Measurements from ENCODE around the gene FAM227B. TPM values are rescaled to one million over a fixed set of nuclear protein-coding genes. Genes with fewer than 3 reads are reported as not detected.

The FAM227B gene
- total and polyA plus RNA-seq, 2 donors (not counting 1 experiment from before 2014, with no cell fraction given), result 2.7 to 9.7 TPM

DNA sequence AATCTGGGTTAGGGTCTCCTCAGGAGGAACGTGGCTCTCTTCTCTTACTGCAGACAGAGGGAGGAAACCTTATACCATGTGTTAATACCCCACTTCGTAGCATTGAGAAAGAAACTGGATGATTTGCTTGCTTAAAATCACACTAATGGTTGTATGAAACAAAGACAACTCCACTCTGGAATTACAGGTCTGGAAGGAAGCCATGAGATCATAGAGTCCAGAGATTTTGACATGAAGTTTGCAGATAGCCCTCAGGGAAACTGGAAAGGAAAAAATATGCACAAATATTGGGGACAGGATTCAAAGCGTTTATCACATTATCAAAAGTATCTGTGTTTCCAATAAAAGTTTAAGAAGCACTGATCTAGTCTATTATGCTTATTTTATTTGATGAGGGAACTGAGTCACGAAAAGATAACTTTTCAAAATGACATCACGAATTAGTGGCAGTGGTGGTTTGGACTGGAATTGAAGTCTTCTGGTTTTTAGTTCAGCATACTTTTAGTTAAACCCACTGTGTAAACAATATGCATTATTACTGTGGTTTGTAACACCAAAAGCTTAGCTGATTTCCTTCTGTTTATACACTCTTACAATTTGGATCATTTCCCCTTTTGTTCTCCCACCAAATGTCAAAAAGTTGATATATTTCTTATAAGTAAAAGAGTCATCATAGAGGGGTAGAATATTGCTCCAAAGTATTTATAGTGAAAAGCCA is 180.8 kb downstream of the FAM227B start:
- no peaks in the 10 kb centered on the region for H3K36me3 ChIP-seq (ENCODE audit: control insufficient read depth, insufficient read depth, low read length)
- no peak overlapping the region for H3K4me2 ChIP-seq (ENCODE audit: extremely low read depth, insufficient read depth, low read length)
- peaks cover 2% of the 10 kb centered on the region for H4K20me1 ChIP-seq (ENCODE audit: control insufficient read depth, extremely low read depth, insufficient read depth, low read length)
- no peak overlapping the region for H2AFZ ChIP-seq (ENCODE audit: low read length)
- no peaks in the 10 kb centered on the region for H3K27me3 ChIP-seq (ENCODE audit: control insufficient read depth, insufficient read depth, low read length)
- peaks cover 17% of the 10 kb centered on the region for H3K79me2 ChIP-seq (ENCODE audit: control insufficient read depth, insufficient read depth, low read length)
- H3K4me1 ChIP-seq (ENCODE audit: control insufficient read depth, extremely low read depth, insufficient read depth, low read length), result peaks cover 6% of the 10 kb centered on the region
- no peaks in the 10 kb centered on the region for H3K9me3 ChIP-seq (ENCODE audit: control insufficient read depth, insufficient read depth, low read depth, low read length)
- DNase-seq (ENCODE audit: low read depth in 2 of 2), result peak in 1 of 2 donors; percentile 80
- no peak overlapping the region for H3K9ac ChIP-seq (ENCODE audit: insufficient read depth, low read length)
- no peak overlapping the region for H3K27ac ChIP-seq (ENCODE audit: insufficient read depth, low read length)
- TF ChIP-seq, protein P1, sequence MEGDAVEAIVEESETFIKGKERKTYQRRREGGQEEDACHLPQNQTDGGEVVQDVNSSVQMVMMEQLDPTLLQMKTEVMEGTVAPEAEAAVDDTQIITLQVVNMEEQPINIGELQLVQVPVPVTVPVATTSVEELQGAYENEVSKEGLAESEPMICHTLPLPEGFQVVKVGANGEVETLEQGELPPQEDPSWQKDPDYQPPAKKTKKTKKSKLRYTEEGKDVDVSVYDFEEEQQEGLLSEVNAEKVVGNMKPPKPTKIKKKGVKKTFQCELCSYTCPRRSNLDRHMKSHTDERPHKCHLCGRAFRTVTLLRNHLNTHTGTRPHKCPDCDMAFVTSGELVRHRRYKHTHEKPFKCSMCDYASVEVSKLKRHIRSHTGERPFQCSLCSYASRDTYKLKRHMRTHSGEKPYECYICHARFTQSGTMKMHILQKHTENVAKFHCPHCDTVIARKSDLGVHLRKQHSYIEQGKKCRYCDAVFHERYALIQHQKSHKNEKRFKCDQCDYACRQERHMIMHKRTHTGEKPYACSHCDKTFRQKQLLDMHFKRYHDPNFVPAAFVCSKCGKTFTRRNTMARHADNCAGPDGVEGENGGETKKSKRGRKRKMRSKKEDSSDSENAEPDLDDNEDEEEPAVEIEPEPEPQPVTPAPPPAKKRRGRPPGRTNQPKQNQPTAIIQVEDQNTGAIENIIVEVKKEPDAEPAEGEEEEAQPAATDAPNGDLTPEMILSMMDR (conservative IDR thresholded peaks at IDR 0.05 in 1 of 2, IDR thresholded peaks at IDR 0.05 in 1 of 2; ENCODE audit: low read depth in 1 of 2, low read length in 2 of 2), result no peak
- no peak for TF ChIP-seq EZH2 (IDR thresholded peaks at IDR 0.05; ENCODE audit: low read length, missing control alignments)
- H3K4me3 ChIP-seq (replicated peaks in 1 of 4; ENCODE audit: control extremely low read depth in 1 of 4, insufficient read depth in 1 of 4, low read depth in 3 of 4, low read length in 4 of 4), result no peak overlapping the region

DNA sequence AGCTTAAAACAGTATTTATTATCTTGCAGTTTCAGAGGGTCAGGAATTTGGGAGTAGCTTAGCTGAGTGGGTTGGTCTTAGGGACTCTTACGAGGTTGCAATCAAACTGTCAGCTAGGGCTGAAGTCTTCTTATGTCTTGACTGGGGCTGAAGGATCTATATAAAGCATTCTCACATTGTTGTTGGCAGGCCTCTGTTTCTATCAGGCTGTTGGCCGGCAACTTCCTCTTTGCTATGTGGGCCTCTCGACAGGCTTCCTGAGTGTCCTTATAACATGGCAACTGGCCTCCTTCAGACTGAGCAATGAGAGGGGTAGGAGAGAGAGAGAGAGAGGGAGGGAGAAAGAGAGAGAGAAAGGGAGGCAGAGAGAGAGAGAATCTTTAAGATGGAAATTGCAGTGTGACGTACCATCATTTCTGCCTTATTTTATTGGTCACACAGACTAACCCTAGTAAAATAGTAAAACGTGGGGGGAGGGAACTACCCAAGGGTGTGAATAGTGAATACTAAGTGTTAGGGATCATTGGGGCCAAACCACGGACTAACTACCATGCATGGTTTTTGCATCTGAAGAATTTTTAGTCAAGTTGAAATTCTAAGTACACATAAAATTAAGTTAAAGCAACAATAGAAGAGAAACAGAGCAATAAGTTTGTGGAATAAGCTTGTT is 181.5 kb downstream of the FAM227B start:
- H3K4me1 ChIP-seq (ENCODE audit: control insufficient read depth, extremely low read depth, insufficient read depth, low read length), result peaks cover 6% of the 10 kb centered on the region
- H3K4me2 ChIP-seq (ENCODE audit: extremely low read depth, insufficient read depth, low read length), result peak overlapping the region; percentile 23
- H4K20me1 ChIP-seq (ENCODE audit: control insufficient read depth, extremely low read depth, insufficient read depth, low read length), result peaks cover 2% of the 10 kb centered on the region
- peaks cover 18% of the 10 kb centered on the region for H3K79me2 ChIP-seq (ENCODE audit: control insufficient read depth, insufficient read depth, low read length)
- DNase-seq (ENCODE audit: low read depth in 2 of 2), result peak in 1 of 2 donors; percentile 32
- no peak overlapping the region for H3K9ac ChIP-seq (ENCODE audit: insufficient read depth, low read length)
- no peaks in the 10 kb centered on the region for H3K36me3 ChIP-seq (ENCODE audit: control insufficient read depth, insufficient read depth, low read length)
- TF ChIP-seq, protein P1 (conservative IDR thresholded peaks at IDR 0.05 in 1 of 2, IDR thresholded peaks at IDR 0.05 in 1 of 2; ENCODE audit: low read depth in 1 of 2, low read length in 2 of 2), result no peak
- no peak overlapping the region for H2AFZ ChIP-seq (ENCODE audit: low read length)
- H3K27me3 ChIP-seq (ENCODE audit: control insufficient read depth, insufficient read depth, low read length), result no peaks in the 10 kb centered on the region
- no peak overlapping the region for H3K4me3 ChIP-seq (replicated peaks in 1 of 4; ENCODE audit: control extremely low read depth in 1 of 4, insufficient read depth in 1 of 4, low read depth in 3 of 4, low read length in 4 of 4)
- no peaks in the 10 kb centered on the region for H3K9me3 ChIP-seq (ENCODE audit: control insufficient read depth, insufficient read depth, low read depth, low read length)
- H3K27ac ChIP-seq (ENCODE audit: insufficient read depth, low read length), result no peak overlapping the region

DNA sequence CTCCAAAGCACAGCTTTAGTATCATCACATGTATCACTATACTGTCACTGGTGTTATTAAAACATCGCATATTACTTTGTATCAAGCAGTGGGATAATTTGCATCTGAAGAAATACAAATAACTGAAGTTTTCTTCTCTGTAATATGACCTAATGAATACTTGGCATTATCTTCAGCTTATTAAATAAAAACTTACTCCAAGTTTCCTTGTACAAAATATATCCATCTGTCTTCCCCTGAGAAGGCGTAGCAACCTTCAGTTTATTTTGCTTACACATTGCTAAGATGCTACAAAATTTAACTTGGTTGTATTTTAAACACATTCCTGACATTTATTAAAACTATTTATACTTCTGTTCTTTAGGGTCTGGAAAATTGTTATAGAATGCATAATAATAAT is 183.9 kb downstream of the FAM227B start:
- H3K4me1 ChIP-seq (ENCODE audit: control insufficient read depth, extremely low read depth, insufficient read depth, low read length), result peaks cover 6% of the 10 kb centered on the region
- H3K9ac ChIP-seq (ENCODE audit: insufficient read depth, low read length), result no peak overlapping the region
- TF ChIP-seq, protein P1 (conservative IDR thresholded peaks at IDR 0.05 in 1 of 2, IDR thresholded peaks at IDR 0.05 in 1 of 2; ENCODE audit: low read depth in 1 of 2, low read length in 2 of 2), result no peak
- TF ChIP-seq EZH2 (IDR thresholded peaks at IDR 0.05; ENCODE audit: low read length, missing control alignments), result no peak
- H3K4me3 ChIP-seq (replicated peaks in 1 of 4; ENCODE audit: control extremely low read depth in 1 of 4, insufficient read depth in 1 of 4, low read depth in 3 of 4, low read length in 4 of 4), result peak overlapping the region in 1 of 4 experiments; percentile 17
- no peaks in the 10 kb centered on the region for H3K9me3 ChIP-seq (ENCODE audit: control insufficient read depth, insufficient read depth, low read depth, low read length)
- no peaks in the 10 kb centered on the region for H3K36me3 ChIP-seq (ENCODE audit: control insufficient read depth, insufficient read depth, low read length)
- H3K27ac ChIP-seq (ENCODE audit: insufficient read depth, low read length), result no peak overlapping the region
- DNase-seq (ENCODE audit: low read depth in 2 of 2), result no peak
- H2AFZ ChIP-seq (ENCODE audit: low read length), result no peak overlapping the region
- peaks cover 23% of the 10 kb centered on the region for H3K79me2 ChIP-seq (ENCODE audit: control insufficient read depth, insufficient read depth, low read length)
- no peaks in the 10 kb centered on the region for H3K27me3 ChIP-seq (ENCODE audit: control insufficient read depth, insufficient read depth, low read length)
- no peak overlapping the region for H3K4me2 ChIP-seq (ENCODE audit: extremely low read depth, insufficient read depth, low read length)
- peaks cover 2% of the 10 kb centered on the region for H4K20me1 ChIP-seq (ENCODE audit: control insufficient read depth, extremely low read depth, insufficient read depth, low read length)
